Omental fat pad (tissue), 4 donors: ENCODE data around the gene SHC2. TPM values are rescaled to one million over a fixed set of nuclear protein-coding genes. Genes with fewer than 3 reads are reported as not detected.
"Not testable (repeated sequence)": the region's sequence is repeated elsewhere in the genome, so short reads cannot be mapped to it uniquely, and the experiment has no call there.

Source experiments
- ATAC-seq: fragments of 150-250 bp; one replicate; pipeline ENCODE4 v1.9.1; 2016; ENCODE audit warnings: mild to moderate bottlenecking, moderate library complexity; ENCODE audit not compliant: low FRiP score
- DNase-seq: peaks from one replicate; pipeline ENCODE4 v3.0.0-alpha.2; 2019; ENCODE audit warnings: low spot score
- total RNA-seq, 4 donors: library from RNA; depleted of rRNA; stranded (reverse); fragments of >200 nt; gene quantifications; one replicate each; pipeline ENCODE4 v1.1.0, GENCODE V29; 2016
- TF ChIP-seq, protein P1 (sequence below), 3 donors: fragments of 450-650 bp; IDR thresholded peaks; one replicate each; pipeline ENCODE4 v1.5.1; 2016 to 2017; ENCODE audit warnings: antibody characterized with exemption in 3 of 3, mild to moderate bottlenecking in 3 of 3, moderate library complexity in 2 of 3

SHC2 gene
- total RNA-seq, 4 donors from 2014 or later: 11.7 to 27.1 (median 18.8) TPM

DNA sequence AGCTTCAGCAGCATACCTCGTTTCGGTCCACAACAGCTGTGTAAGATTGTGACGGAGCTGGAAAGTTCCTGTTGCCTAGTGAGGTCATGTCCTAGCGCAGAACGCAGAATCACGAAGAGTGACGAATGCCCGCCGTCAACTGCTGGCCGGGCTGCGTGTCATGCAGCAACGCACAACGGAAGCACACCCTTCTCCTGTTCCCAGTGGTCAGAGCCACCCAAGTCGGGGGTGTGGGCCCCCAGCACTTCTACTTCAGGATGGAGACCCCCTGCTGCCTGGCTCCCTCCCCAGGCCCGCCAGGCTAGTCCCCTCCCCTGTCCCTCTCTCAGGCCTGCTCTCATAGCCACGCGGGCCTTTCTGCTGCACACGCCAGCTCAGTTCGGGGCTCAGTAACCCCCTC is 77.8 kb downstream of the SHC2 start:
- TF ChIP-seq, protein P1, sequence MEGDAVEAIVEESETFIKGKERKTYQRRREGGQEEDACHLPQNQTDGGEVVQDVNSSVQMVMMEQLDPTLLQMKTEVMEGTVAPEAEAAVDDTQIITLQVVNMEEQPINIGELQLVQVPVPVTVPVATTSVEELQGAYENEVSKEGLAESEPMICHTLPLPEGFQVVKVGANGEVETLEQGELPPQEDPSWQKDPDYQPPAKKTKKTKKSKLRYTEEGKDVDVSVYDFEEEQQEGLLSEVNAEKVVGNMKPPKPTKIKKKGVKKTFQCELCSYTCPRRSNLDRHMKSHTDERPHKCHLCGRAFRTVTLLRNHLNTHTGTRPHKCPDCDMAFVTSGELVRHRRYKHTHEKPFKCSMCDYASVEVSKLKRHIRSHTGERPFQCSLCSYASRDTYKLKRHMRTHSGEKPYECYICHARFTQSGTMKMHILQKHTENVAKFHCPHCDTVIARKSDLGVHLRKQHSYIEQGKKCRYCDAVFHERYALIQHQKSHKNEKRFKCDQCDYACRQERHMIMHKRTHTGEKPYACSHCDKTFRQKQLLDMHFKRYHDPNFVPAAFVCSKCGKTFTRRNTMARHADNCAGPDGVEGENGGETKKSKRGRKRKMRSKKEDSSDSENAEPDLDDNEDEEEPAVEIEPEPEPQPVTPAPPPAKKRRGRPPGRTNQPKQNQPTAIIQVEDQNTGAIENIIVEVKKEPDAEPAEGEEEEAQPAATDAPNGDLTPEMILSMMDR (IDR thresholded peaks at IDR 0.05): no peak
- ATAC-seq (no peak), DNase-seq (no peak)

DNA sequence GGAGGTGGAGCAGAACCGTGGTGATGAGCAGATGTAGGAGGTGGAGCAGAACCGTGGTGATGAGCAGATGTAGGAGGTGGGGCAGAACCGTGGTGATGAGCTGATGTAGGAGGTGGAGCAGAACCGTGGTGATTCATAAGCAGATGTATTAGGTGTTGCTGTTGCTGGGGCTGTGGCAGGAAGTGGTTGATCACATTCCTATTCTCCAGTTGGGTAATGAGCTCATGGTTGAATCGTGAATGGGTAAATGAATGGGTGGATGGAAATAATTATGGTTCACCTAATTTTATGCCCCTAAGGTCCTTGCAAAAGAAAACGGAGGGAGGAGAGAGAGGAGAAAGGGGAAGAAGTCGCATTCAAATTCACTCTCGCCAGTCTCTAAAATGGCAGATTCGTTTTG is 78.3 kb downstream of the SHC2 start:
- not testable (repeated sequence) for ATAC-seq, DNase-seq

DNA sequence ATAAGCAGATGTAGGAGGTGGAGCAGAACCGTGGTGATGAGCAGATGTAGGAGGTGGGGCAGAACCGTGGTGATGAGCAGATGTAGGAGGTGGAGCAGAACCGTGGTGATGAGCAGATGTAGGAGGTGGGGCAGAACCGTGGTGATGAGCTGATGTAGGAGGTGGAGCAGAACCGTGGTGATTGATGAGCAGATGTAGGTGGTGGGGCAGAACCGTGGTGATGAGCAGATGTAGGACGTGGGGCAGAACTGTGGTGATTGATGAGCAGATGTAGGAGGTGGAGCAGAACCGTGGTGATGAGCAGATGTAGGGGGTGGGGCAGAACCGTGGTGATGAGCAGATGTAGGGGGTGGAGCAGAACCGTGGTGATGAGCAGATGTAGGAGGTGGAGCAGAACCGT is 78.9 kb downstream of the SHC2 start:
- ATAC-seq: not testable (repeated sequence)

DNA sequence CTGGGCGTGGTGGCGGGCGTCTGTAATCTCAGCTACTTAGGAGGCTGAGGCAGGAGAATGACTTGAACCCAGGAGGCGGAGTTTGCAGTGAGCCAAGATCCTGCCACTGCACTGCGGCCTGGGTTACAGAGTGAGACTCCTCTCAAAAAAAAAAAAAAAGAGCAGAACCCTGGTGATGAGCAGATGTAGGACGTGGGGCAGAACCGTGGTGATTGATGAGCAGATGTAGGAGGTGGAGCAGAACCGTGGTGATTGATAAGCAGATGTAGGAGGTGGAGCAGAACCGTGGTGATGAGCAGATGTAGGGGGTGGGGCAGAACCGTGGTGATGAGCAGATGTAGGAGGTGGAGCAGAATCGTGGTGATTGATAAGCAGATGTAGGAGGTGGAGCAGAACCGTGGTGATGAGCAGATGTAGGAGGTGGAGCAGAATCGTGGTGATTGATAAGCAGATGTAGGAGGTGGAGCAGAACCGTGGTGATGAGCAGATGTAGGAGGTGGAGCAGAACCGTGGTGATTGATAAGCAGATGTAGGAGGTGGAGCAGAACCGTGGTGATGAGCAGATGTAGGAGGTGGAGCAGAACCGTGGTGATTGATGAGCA is 80.1 kb downstream of the SHC2 start:
- DNase-seq, ATAC-seq: not testable (repeated sequence)

More for the DNA sequence above, 78.9 kb downstream of the SHC2 start:
- not testable (repeated sequence) for DNase-seq

DNA sequence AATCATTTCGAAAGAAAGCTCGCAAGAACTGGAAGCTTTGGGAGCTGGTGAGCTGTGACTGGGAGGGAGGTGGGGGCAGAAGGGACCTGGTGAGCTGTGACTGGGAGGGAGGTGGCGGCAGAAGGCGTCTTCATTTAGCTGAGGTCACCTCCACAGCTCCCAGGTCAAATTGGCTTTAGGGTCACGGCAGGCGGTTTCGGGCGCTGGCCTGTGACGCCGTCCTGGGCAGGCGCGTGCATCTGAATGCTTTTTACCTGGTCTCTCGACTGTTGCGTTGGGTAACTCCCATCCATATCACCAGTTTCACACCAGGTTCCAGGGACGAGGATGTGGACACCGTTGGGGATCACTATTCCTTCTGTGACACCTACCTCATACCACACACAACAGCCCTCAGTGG is 81.0 kb downstream of the SHC2 start:
- no peak for ATAC-seq
- TF ChIP-seq, protein P1 (IDR thresholded peaks at IDR 0.05): no peak
- no peak for DNase-seq

DNA sequence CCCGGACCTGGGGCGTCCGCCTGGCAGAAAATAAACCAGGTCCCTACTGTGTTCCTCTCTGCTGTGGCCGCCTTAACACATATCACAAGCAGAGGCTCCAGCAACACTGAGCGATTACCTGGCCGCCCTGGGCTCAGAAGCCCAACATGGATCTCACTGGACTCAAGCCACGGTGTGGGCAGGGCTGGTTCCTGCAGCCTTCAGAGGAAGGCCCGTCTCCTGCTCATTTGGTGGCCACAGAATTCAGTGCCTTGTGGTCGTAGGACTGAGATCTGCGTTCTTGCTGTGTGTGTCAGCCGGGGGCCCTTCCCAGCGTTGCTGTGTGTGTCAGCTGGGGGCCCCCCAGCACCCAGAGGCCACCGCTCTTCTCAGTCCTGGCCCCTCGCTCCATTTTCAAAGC is 82.1 kb downstream of the SHC2 start:
- no peak for ATAC-seq
- no peak for DNase-seq
- TF ChIP-seq, protein P1 (IDR thresholded peaks at IDR 0.05): no peak

DNA sequence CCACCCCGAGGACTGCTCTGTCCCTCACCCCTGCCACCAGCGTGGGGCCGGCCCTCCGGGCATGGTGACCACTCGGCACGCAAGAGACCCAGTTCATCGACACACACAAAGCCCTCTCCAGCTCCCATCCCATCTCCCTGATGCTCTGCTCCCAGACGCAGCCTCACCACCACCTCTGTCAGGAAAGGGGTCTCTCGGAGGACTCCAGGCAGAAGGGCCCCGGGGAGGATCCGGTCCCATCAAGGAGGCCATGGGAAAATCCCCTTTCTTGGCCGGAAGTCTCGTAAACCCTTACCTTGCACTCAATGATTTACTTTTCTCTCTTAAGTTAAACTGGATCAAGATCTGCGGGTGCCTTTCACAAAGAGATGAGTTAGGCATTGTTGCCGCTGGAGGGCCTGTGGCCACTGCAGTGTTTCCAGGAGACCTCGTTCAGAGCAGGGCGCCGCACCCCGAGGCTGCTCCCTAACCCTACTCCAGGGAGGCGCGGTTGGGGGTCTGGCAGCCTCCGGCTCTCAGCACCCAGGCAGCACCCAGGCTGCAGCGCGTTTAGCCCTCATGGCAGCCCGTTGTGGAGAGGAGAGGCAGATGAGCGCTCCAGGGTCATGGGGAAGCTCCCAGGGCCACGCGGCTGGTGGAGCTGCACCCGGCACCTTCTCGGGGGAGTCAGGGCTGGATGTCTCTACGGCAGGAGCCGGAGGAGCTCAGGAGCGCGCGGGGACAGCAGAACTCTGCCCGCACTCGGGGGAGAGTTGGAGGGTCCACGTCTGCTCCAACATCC is 82.8 kb downstream of the SHC2 start:
- DNase-seq (no peak), ATAC-seq (no peak)
- TF ChIP-seq, protein P1 (IDR thresholded peaks at IDR 0.05): no peak

DNA sequence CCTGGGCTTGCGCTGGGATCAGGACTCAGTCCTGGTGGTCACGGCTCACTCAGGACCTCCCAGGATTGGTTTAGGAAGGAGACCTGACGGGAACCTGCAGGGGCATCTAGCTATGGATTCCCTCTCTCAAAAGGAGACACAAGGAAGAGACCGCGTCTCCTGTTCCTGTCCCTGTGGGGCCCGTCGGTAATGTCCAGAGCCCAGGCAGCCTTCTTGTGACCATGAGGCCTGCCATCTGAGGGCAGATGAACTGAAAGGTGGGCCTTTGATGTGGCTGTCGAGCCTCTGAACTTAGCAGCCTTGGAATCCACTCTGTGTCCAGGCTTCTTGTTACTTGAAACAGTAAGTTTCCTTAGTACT is 84.7 kb downstream of the SHC2 start:
- ATAC-seq: no peak
- no peak for DNase-seq
- TF ChIP-seq, protein P1 (IDR thresholded peaks at IDR 0.05): no peak
